22Rv1 (cell line): Measurements from ENCODE around the gene TEKT2.

Source experiments
- H3K27ac ChIP-seq: fragments of 450-650 bp; 2 replicates; pipeline ENCODE4 v1.5.1; 2017
- ZFX ChIP-seq: fragments of 450-650 bp; IDR thresholded peaks from 2 replicates; pipeline ENCODE4 v1.6.1; 2017; ENCODE audit warnings: antibody characterized with exemption, borderline replicate concordance
- TF ChIP-seq, protein P1 (sequence below): fragments of 450-650 bp; IDR thresholded peaks from 2 replicates; pipeline ENCODE4 v1.5.1; 2017; ENCODE audit warnings: mild to moderate bottlenecking

TEKT2 gene

GRCh38 chr1:36092166-36092797 lies 8.4 kb downstream of the TEKT2 start:
- no peak for TF ChIP-seq ZFX
- TF ChIP-seq, protein P1, sequence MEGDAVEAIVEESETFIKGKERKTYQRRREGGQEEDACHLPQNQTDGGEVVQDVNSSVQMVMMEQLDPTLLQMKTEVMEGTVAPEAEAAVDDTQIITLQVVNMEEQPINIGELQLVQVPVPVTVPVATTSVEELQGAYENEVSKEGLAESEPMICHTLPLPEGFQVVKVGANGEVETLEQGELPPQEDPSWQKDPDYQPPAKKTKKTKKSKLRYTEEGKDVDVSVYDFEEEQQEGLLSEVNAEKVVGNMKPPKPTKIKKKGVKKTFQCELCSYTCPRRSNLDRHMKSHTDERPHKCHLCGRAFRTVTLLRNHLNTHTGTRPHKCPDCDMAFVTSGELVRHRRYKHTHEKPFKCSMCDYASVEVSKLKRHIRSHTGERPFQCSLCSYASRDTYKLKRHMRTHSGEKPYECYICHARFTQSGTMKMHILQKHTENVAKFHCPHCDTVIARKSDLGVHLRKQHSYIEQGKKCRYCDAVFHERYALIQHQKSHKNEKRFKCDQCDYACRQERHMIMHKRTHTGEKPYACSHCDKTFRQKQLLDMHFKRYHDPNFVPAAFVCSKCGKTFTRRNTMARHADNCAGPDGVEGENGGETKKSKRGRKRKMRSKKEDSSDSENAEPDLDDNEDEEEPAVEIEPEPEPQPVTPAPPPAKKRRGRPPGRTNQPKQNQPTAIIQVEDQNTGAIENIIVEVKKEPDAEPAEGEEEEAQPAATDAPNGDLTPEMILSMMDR: no peak
- H3K27ac ChIP-seq: no peak overlapping the region

DNA sequence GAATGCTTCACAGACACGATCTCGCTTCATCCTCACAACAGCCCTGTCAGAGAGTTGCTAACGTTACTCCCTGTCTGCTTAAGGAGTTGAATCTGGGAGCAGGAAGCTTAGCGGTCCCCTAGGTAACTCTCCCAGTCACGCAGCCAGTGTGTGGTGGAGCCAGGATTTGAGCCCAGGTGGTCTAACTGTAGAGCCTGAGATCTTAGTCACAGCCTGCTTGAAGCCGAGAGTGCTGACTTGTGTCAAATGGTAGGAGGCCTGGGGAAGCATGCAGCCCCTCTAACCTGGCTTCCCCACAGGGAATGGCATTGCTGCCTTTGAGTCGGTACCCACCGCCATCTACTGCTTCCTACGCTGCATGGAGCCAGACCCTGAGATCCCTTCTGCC lies 8.9 kb downstream of the TEKT2 start:
- no peak for TF ChIP-seq ZFX
- TF ChIP-seq, protein P1: no peak
- no peak overlapping the region for H3K27ac ChIP-seq

GRCh38 chr1:36093226-36093625 lies 9.3 kb downstream of the TEKT2 start:
- TF ChIP-seq, protein P1: no peak
- no peak for TF ChIP-seq ZFX
- H3K27ac ChIP-seq: no peak overlapping the region

- H3K27ac ChIP-seq: no peak overlapping the region
- TF ChIP-seq, protein P1: no peak
- TF ChIP-seq ZFX: no peak
Observed at GRCh38 chr1:36093929-36094328, 10.0 kb downstream of the TEKT2 start.

DNA sequence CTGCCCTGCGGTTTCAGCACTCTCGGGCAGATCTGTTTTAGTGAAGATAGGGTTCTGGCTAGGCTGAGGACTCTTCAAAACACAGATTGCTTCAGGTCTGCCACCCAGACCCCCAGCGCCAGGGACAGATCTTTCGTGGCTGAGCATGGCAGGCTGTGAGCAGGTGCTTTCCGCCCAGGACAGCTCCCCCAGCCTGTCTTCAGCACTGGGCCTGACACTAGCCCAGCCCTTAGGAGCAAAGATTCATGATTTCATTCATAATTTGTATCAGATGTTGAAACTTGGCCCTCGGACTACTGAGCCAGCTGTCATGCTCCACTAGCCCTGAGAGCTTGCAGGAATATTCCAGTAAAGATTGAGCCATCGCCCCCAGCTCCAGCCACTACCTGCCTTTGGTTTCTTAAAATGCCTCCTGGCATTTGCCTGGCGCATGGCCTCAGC lies 10.7 kb downstream of the TEKT2 start:
- no peak for TF ChIP-seq ZFX
- TF ChIP-seq, protein P1: no peak
- H3K27ac ChIP-seq: no peak overlapping the region

DNA sequence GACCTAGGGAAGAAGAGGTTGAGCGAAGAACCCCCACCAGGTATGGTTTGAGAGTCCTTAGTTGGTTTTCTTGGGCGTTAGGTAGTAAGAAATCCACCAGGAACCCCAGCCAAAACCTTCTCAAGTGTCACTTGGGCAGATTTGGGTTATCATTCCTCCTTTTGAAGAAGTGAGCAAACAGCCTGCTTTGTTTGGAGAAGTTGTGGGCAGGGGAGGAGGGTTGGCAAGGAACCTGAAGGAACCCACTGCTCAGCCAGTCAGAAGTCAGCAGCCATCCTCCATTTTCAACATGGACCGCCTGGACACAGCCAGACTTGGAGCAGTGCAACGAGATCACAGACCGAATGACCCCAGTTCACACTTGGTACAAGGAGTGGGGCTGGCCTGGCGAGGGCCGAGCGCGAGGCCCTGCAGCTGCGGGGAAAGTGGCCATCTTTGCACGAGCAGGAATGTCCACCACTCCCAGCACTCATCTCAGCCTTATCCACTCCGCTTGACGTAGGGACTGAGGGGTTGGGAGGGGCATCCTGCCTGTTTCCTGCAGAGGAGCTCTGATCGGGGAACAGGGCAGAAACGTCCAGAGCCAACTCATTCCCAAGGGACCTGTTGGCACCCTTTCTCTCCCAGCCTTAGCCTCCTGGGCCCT lies 12.0 kb downstream of the TEKT2 start:
- no peak for TF ChIP-seq ZFX
- TF ChIP-seq, protein P1: no peak
- no peak overlapping the region for H3K27ac ChIP-seq
